ENCODE measurements around the gene FBXL15.

FBXL15 gene

GRCh38 chr10:102467971-102468438 is 47.4 kb downstream of the FBXL15 start (continued):
- TF ChIP-seq, protein P1, sequence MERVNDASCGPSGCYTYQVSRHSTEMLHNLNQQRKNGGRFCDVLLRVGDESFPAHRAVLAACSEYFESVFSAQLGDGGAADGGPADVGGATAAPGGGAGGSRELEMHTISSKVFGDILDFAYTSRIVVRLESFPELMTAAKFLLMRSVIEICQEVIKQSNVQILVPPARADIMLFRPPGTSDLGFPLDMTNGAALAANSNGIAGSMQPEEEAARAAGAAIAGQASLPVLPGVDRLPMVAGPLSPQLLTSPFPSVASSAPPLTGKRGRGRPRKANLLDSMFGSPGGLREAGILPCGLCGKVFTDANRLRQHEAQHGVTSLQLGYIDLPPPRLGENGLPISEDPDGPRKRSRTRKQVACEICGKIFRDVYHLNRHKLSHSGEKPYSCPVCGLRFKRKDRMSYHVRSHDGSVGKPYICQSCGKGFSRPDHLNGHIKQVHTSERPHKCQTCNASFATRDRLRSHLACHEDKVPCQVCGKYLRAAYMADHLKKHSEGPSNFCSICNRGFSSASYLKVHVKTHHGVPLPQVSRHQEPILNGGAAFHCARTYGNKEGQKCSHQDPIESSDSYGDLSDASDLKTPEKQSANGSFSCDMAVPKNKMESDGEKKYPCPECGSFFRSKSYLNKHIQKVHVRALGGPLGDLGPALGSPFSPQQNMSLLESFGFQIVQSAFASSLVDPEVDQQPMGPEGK (CRISPR knock-in tag; IDR thresholded peaks at IDR 0.05; ENCODE audit: borderline replicate concordance) = no peak
- TF ChIP-seq ZNF565 (CRISPR knock-in tag; conservative IDR thresholded peaks at IDR 0.05; ENCODE audit: low read depth) = no peak

- ATAC-seq = no peak
- TF ChIP-seq PPARA (CRISPR knock-in tag; IDR thresholded peaks at IDR 0.05; ENCODE audit: borderline replicate concordance) = no peak
- no peak for TF ChIP-seq CREB5 (CRISPR knock-in tag; IDR thresholded peaks at IDR 0.05; ENCODE audit: low read depth)
- no peak for TF ChIP-seq ZNF565 (CRISPR knock-in tag; conservative IDR thresholded peaks at IDR 0.05; ENCODE audit: low read depth)
- TF ChIP-seq TCF4 (CRISPR knock-in tag; IDR thresholded peaks at IDR 0.05; ENCODE audit: borderline replicate concordance) = no peak
- no peak for TF ChIP-seq ZNF70 (CRISPR knock-in tag; IDR thresholded peaks at IDR 0.05)
- no peak for TF ChIP-seq ZNF8 (CRISPR knock-in tag; IDR thresholded peaks at IDR 0.05)
- TF ChIP-seq GLIS3 (CRISPR knock-in tag; IDR thresholded peaks at IDR 0.05) = no peak
These were observed 48.0 kb downstream of the FBXL15 start for GRCh38 chr10:102468683-102469082.

DNA sequence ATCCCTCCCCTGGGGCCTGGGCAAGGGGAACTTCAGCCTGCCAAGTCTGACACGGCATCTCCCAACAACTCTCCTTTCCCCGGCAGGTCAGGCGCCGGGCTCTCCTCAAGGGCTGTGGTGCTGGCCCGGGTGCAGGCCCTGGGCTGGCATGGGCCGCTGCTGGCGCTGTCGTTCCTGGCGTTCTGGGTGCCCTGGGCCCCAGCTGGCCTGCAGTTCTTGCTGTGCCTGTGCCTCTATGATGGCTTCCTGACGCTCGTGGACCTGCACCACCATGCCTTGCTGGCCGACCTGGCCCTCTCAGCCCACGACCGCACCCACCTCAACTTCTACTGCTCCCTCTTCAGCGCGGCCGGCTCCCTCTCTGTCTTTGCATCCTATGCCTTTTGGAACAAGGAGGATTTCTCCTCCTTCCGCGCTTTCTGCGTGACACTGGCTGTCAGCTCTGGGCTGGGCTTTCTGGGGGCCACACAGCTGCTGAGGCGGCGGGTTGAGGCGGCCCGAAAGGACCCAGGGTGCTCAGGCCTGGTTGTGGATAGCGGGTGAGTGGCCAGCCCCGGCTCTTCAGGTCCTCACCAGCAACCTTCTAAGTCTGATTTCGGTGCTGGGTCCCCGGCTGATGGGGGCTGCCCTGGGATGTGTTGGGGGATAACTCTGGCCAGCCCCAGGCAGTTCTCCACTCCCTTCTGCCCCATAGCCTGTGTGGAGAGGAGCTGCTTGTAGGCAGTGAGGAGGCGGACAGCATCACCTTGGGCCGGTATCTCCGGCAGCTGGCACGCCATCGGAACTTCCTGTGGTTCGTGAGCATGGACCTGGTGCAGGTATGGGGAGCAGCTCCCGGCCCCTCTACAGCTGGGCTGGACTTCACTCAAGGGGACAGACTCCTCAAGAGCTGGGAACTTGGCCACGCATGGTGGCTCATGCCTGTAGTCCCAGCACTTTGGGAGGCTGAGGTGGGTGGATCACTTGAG is 50.2 kb downstream of the FBXL15 start:
- no peak for ATAC-seq
- no peak for TF ChIP-seq ZNF70 (CRISPR knock-in tag; IDR thresholded peaks at IDR 0.05)
- no peak for TF ChIP-seq ZFP3 (CRISPR knock-in tag; IDR thresholded peaks at IDR 0.05)
- TF ChIP-seq, protein P2, sequence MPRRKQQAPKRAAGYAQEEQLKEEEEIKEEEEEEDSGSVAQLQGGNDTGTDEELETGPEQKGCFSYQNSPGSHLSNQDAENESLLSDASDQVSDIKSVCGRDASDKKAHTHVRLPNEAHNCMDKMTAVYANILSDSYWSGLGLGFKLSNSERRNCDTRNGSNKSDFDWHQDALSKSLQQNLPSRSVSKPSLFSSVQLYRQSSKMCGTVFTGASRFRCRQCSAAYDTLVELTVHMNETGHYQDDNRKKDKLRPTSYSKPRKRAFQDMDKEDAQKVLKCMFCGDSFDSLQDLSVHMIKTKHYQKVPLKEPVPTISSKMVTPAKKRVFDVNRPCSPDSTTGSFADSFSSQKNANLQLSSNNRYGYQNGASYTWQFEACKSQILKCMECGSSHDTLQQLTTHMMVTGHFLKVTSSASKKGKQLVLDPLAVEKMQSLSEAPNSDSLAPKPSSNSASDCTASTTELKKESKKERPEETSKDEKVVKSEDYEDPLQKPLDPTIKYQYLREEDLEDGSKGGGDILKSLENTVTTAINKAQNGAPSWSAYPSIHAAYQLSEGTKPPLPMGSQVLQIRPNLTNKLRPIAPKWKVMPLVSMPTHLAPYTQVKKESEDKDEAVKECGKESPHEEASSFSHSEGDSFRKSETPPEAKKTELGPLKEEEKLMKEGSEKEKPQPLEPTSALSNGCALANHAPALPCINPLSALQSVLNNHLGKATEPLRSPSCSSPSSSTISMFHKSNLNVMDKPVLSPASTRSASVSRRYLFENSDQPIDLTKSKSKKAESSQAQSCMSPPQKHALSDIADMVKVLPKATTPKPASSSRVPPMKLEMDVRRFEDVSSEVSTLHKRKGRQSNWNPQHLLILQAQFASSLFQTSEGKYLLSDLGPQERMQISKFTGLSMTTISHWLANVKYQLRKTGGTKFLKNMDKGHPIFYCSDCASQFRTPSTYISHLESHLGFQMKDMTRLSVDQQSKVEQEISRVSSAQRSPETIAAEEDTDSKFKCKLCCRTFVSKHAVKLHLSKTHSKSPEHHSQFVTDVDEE (CRISPR knock-in tag; IDR thresholded peaks at IDR 0.05) = no peak
- TF ChIP-seq POU6F1 (CRISPR knock-in tag; IDR thresholded peaks at IDR 0.05; ENCODE audit: borderline replicate concordance, low read depth) = no peak

Measured in SK-N-SH treated with all-trans-retinoic acid at 6 μM for 48 hours (cell line).